ENCODE results near the gene PTPRN2.

The PTPRN2 gene

DNA sequence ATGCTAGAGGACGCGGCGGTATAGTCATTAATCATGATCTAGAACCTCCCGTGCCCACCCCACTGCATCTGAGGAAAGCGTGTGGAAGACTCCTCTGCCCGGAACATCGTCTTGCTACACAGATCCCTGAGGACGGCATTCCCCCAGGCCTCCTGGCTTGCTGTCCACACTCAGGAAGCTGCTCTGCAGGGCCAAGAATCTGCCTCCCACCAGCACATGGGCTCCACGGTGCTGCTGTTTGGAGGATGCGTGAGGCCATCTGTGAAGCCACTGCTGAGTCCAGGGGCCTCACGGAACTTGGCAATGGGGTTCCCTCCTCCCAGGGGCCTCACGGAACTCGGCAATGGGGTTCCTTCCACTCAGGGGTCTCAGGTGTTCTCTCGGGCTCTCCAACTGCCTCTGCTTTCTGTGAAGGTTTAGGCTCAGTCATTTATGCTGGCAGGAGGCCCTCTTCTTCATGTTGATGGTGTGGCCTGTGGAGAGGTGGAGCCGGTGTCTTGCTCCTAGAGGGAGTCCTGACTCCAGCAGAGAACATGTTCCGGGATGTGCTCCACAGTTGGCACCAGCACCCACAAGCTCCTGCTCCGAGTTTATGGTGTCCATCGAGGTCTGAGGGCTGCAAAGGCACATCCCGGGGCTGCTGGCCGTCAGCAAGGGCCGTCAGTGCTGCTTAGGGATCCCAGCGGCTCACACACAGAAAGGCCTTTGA is 977.5 kb downstream of the PTPRN2 start:
- POLR2A ChIA-PET: no interaction called here
- TF ChIP-seq TARDBP (IDR thresholded peaks at IDR 0.05) (no peak), SUZ12 (IDR thresholded peaks at IDR 0.05) (no peak), BHLHE40 (IDR thresholded peaks at IDR 0.05; ENCODE audit: borderline replicate concordance) (no peak), CTBP1 (IDR thresholded peaks at IDR 0.05; ENCODE audit: borderline replicate concordance) (no peak), FOXK2 (IDR thresholded peaks at IDR 0.05) (no peak), HDGF (IDR thresholded peaks at IDR 0.05; ENCODE audit: borderline replicate concordance) (no peak)
- CTCF ChIA-PET: no interaction called here
- no peak for DNase-seq (ENCODE audit: extremely low spot score)

DNA sequence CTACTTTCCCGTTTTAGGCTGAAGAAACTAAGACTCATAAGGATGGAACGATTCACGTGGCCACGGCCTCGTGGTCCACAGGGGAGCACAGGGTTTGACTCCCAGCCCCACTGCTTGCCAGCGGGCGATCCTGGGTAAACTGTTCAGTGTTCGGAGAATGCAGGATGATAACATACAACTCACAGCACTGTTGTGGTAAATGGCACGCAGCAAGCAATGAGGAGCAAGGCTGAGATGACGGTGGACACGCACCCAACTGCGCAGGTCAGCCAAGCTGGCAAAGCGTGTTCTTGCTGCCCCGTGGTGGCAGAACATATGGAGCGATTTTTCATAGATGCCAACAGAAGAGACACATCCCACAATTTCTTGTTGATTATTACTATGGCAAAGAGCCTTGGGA is 978.1 kb downstream of the PTPRN2 start:
- POLR2A ChIA-PET: no interaction called here
- no peak for DNase-seq (ENCODE audit: extremely low spot score)
- TF ChIP-seq ZNF384 (IDR thresholded peaks at IDR 0.05) (no peak), BHLHE40 (IDR thresholded peaks at IDR 0.05; ENCODE audit: borderline replicate concordance) (no peak), SP1 (IDR thresholded peaks at IDR 0.05) (no peak)
- CTCF ChIA-PET: no interaction called here

DNA sequence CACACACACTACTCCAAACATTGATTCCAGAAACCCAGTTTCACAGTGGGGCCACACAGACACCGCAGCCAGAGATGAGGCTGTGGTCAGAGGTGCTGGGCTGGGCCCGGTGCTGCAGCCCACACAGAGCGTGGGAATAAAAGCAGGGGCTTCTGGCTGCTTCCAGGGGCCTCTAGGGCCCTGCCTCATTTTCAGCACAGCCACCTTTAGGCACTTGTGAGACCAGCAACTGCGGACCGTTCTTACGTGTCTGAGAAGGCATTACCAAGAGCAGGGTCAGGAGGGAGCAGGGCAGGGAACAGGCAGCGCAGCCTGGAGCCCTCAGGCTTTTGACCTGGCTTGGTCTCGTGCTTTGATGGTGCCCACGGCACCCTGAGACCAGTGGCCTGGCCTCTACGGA is 980.4 kb downstream of the PTPRN2 start:
- TF ChIP-seq HDGF (IDR thresholded peaks at IDR 0.05; ENCODE audit: borderline replicate concordance): no peak
- no peak for TF ChIP-seq CTBP1 (IDR thresholded peaks at IDR 0.05; ENCODE audit: borderline replicate concordance)
- no peak for TF ChIP-seq LEF1 (IDR thresholded peaks at IDR 0.05; ENCODE audit: borderline replicate concordance)
- TF ChIP-seq, protein P1, sequence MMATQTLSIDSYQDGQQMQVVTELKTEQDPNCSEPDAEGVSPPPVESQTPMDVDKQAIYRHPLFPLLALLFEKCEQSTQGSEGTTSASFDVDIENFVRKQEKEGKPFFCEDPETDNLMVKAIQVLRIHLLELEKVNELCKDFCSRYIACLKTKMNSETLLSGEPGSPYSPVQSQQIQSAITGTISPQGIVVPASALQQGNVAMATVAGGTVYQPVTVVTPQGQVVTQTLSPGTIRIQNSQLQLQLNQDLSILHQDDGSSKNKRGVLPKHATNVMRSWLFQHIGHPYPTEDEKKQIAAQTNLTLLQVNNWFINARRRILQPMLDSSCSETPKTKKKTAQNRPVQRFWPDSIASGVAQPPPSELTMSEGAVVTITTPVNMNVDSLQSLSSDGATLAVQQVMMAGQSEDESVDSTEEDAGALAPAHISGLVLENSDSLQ (IDR thresholded peaks at IDR 0.05): no peak
- no peak for TF ChIP-seq ARNT (IDR thresholded peaks at IDR 0.05)
- TF ChIP-seq FOXA1 (IDR thresholded peaks at IDR 0.05): no peak
- no peak for TF ChIP-seq FOXM1 (IDR thresholded peaks at IDR 0.05; ENCODE audit: borderline replicate concordance)
- no peak for TF ChIP-seq NFRKB (IDR thresholded peaks at IDR 0.05)
- no peak for TF ChIP-seq L3MBTL2 (conservative IDR thresholded peaks at IDR 0.05)
- TF ChIP-seq ELF4 (IDR thresholded peaks at IDR 0.05): no peak
- TF ChIP-seq BHLHE40 (IDR thresholded peaks at IDR 0.05; ENCODE audit: borderline replicate concordance): no peak
- TF ChIP-seq FOXK2 (IDR thresholded peaks at IDR 0.05): no peak
- no peak for TF ChIP-seq SP1 (IDR thresholded peaks at IDR 0.05)
- no peak for TF ChIP-seq TARDBP (IDR thresholded peaks at IDR 0.05)
- TF ChIP-seq ZNF384 (IDR thresholded peaks at IDR 0.05): no peak
- no peak for TF ChIP-seq SUZ12 (IDR thresholded peaks at IDR 0.05)
- no peak for DNase-seq (ENCODE audit: extremely low spot score)
- ChIA-PET CTCF (no interaction called here), POLR2A (no interaction called here)

DNA sequence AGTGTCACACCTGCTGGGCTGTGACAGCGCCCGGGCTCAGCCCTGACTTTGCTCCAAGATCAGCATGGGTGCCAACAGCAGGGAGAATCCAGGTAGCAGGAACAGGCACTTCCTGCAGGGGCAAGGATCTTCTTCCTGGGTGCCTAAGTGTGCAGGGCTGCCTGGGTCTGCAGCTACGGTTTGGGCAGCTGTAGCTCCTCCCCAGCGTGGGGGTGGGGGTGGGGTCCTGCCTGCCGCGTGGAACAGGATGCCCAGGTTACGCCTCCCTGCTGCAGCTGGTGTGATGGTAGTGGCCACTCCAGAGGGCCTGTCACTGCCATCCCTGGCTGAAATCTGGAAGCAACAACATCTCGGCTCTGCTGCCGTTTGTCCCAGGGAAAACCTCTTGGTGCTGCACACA is 981.5 kb downstream of the PTPRN2 start:
- POLR2A ChIA-PET: no interaction called here

DNA sequence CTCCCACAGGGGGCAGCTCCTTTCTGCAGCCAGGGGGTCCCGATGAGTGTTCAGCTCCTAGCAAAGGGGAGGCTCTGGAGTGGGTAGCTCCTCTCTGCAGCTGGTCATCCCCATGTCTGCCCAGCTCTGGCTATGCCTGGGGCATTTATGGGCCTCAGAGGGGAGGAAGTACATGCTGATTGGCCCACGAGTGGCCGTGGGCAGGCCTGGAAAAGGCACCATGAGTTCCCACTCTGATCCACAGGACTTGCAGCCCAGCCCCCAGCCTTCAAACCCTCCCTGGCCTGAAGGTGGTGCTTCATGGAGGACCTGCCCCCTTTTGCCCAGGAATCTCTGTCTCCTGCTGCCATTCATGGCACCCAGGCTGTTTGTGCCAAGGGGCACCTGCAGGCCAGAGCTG is 982.0 kb downstream of the PTPRN2 start:
- CTCF ChIA-PET: no interaction called here
- TF ChIP-seq, protein P1 (IDR thresholded peaks at IDR 0.05): no peak
- TF ChIP-seq NFRKB (IDR thresholded peaks at IDR 0.05) (no peak), ARNT (IDR thresholded peaks at IDR 0.05) (no peak), ZNF384 (IDR thresholded peaks at IDR 0.05) (no peak), HDGF (IDR thresholded peaks at IDR 0.05; ENCODE audit: borderline replicate concordance) (no peak), L3MBTL2 (conservative IDR thresholded peaks at IDR 0.05) (no peak), CTBP1 (IDR thresholded peaks at IDR 0.05; ENCODE audit: borderline replicate concordance) (no peak), FOXA1 (IDR thresholded peaks at IDR 0.05) (no peak), SP1 (IDR thresholded peaks at IDR 0.05) (no peak), SUZ12 (IDR thresholded peaks at IDR 0.05) (no peak)
- no peak for DNase-seq (ENCODE audit: extremely low spot score)
- POLR2A ChIA-PET: no interaction called here

More for the DNA sequence above, 981.5 kb downstream of the PTPRN2 start:
- no peak for DNase-seq (ENCODE audit: extremely low spot score)
- CTCF ChIA-PET: no interaction called here
- TF ChIP-seq LEF1 (IDR thresholded peaks at IDR 0.05; ENCODE audit: borderline replicate concordance): no peak
- TF ChIP-seq BHLHE40 (IDR thresholded peaks at IDR 0.05; ENCODE audit: borderline replicate concordance): no peak
- TF ChIP-seq L3MBTL2 (conservative IDR thresholded peaks at IDR 0.05): no peak
- TF ChIP-seq SP1 (IDR thresholded peaks at IDR 0.05): no peak
- TF ChIP-seq HDGF (IDR thresholded peaks at IDR 0.05; ENCODE audit: borderline replicate concordance): no peak
- no peak for TF ChIP-seq TARDBP (IDR thresholded peaks at IDR 0.05)
- TF ChIP-seq SUZ12 (IDR thresholded peaks at IDR 0.05): no peak
- no peak for TF ChIP-seq ARNT (IDR thresholded peaks at IDR 0.05)
- no peak for TF ChIP-seq ELF4 (IDR thresholded peaks at IDR 0.05)
- TF ChIP-seq CTBP1 (IDR thresholded peaks at IDR 0.05; ENCODE audit: borderline replicate concordance): no peak
- TF ChIP-seq FOXK2 (IDR thresholded peaks at IDR 0.05): no peak
- no peak for TF ChIP-seq ZNF384 (IDR thresholded peaks at IDR 0.05)
- no peak for TF ChIP-seq FOXA1 (IDR thresholded peaks at IDR 0.05)
- no peak for TF ChIP-seq NFRKB (IDR thresholded peaks at IDR 0.05)
- TF ChIP-seq FOXM1 (IDR thresholded peaks at IDR 0.05; ENCODE audit: borderline replicate concordance): no peak

DNA sequence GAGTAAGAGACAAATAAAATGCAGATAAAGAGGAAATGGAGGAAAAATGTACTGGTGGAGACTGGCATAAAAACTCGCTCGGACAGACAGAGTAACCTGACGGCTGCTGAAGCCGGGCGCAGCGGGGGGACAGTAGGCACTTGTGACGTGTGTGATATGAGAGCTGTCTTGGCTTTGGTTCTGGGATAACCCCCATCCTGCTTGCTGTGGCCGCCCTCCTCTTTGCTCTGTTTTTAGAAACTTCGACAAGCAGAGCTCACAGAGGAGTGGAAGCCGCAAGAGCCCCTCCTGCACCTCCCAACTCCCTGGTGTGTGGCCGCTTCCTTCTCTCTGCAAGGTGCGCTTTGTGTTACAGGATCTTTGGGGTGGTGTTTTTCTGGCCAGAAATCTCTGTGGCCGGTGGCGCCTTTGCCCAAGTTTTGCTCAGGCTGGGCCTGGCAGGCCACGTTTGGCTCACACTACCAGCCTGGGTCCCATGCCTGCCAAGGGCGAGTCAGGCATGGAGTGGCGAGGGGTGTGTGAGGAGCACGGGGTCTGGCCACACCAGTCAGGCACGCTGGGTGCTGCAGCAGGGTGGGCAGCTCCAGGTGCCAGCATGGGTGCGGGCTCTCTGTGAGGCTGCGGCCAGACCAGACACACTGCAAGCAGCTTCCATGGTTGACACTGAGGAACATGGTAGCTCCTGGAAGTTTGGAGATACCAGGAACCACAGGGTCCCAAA is 982.8 kb downstream of the PTPRN2 start:
- ChIA-PET CTCF (no interaction called here), POLR2A (no interaction called here)
- no peak for DNase-seq (ENCODE audit: extremely low spot score)
- TF ChIP-seq HDGF (IDR thresholded peaks at IDR 0.05; ENCODE audit: borderline replicate concordance): no peak
- TF ChIP-seq L3MBTL2 (conservative IDR thresholded peaks at IDR 0.05): no peak

DNA sequence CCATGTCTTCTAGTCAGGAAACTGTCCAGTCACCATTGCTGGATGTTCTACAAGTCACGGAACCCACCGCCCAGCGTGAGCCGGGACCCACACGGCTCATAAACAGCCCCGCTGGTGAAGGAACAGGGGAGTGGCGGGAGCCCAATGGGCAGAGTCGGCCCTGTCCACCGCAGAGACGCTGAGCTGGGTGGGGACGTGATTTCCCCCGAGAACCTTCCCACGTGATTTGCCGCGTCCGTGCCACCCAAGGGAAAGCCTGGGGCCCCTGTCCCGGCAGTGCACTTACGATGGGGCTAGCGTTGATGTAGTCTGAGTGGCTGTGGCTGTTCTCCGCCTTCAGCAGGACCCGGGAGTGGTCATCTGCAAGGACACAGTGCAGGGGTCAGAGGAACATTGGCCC is 983.9 kb downstream of the PTPRN2 start:
- no peak for DNase-seq (ENCODE audit: extremely low spot score)
- ChIA-PET POLR2A (no interaction called here), CTCF (no interaction called here)
- TF ChIP-seq TARDBP (IDR thresholded peaks at IDR 0.05): no peak
- TF ChIP-seq ZNF384 (IDR thresholded peaks at IDR 0.05): no peak
- TF ChIP-seq, protein P1 (IDR thresholded peaks at IDR 0.05): no peak
- TF ChIP-seq ELF4 (IDR thresholded peaks at IDR 0.05): no peak
- no peak for TF ChIP-seq FOXK2 (IDR thresholded peaks at IDR 0.05)
- no peak for TF ChIP-seq ARNT (IDR thresholded peaks at IDR 0.05)
- TF ChIP-seq LEF1 (IDR thresholded peaks at IDR 0.05; ENCODE audit: borderline replicate concordance): no peak
